GM23338 (cell line): ENCODE results near the gene PRKAR1B. TPM values are rescaled to one million over a fixed set of nuclear protein-coding genes. Genes with fewer than 3 reads are reported as not detected.

ENCODE experiments used
- ATAC-seq: fragments of 200-7000 bp; cut with Tn5 transposase; 3 replicates; pipeline ENCODE4 v1.9.1; 2020
- DNase-seq: peaks from one replicate; pipeline ENCODE4 v3.0.0-alpha.2; 2015; ENCODE audit warnings: low spot score
- H2AFZ ChIP-seq: fragments of 200-600 bp; sonication (generic); 2 replicates; pipeline ENCODE4 v1.8.0; 2016; ENCODE audit warnings: antibody characterized with exemption, mild to moderate bottlenecking, moderate library complexity
- H3F3A ChIP-seq: fragments of 200-600 bp; sonication (generic); replicated peaks from 2 replicates; pipeline ENCODE4 v1.8.0; 2017; ENCODE audit warnings: antibody characterized with exemption, mixed run types, low read depth
- H3K27ac ChIP-seq: fragments of 200-600 bp; sonication (generic); 2 replicates; pipeline ENCODE4 v1.6.1; 2016; ENCODE audit warnings: low read depth
- H3K27me3 ChIP-seq: fragments of 200-600 bp; sonication (generic); 2 replicates; pipeline ENCODE4 v1.8.0; 2016; ENCODE audit warnings: mild to moderate bottlenecking, mixed run types, moderate library complexity; ENCODE audit not compliant: insufficient read depth
- H3K36me3 ChIP-seq: fragments of 200-600 bp; sonication (generic); 2 replicates; pipeline ENCODE4 v1.8.0; 2016; ENCODE audit warnings: mild to moderate bottlenecking; ENCODE audit not compliant: insufficient read depth
- H3K4me1 ChIP-seq: fragments of 200-600 bp; sonication (generic); 2 replicates; pipeline ENCODE4 v1.8.0; 2016; ENCODE audit warnings: mild to moderate bottlenecking, moderate library complexity; ENCODE audit not compliant: insufficient read depth
- H3K4me2 ChIP-seq: fragments of 200-600 bp; sonication (generic); 2 replicates; pipeline ENCODE4 v1.7.1; 2017; ENCODE audit warnings: mixed run types
- H3K4me3 ChIP-seq: fragments of 200-600 bp; sonication (generic); 2 replicates; pipeline ENCODE4 v1.6.1; 2016; ENCODE audit warnings: mixed run types
- H3K79me2 ChIP-seq: fragments of 200-600 bp; sonication (generic); replicated peaks from 2 replicates; pipeline ENCODE4 v1.8.0; 2017; ENCODE audit warnings: mild to moderate bottlenecking; ENCODE audit not compliant: insufficient read depth
- H3K9me2 ChIP-seq: fragments of 200-600 bp; sonication (generic); 2 replicates; pipeline ENCODE4 v1.8.0; 2017; ENCODE audit not compliant: insufficient read depth
- H4K20me1 ChIP-seq: fragments of 200-600 bp; sonication (generic); replicated peaks from 2 replicates; pipeline ENCODE4 v1.8.0; 2017; ENCODE audit warnings: mild to moderate bottlenecking; ENCODE audit not compliant: insufficient read depth
- H3K27ac Mint-ChIP-seq: 2 replicates; pipeline ENCODE4 v1.8.0; 2020; ENCODE audit warnings: inconsistent platforms, mild to moderate bottlenecking, moderate library complexity, mixed read lengths
- H3K27me3 Mint-ChIP-seq: 3 replicates; pipeline ENCODE4 v1.8.0; 2022; ENCODE audit warnings: low read depth, mild to moderate bottlenecking, moderate library complexity, mixed read lengths, inconsistent platforms; ENCODE audit not compliant: insufficient read depth, poor library complexity
- H3K36me3 Mint-ChIP-seq: 3 replicates; pipeline ENCODE4 v1.8.0; 2021; ENCODE audit warnings: low read depth, mild to moderate bottlenecking, inconsistent platforms, moderate library complexity, mixed read lengths
- H3K4me1 Mint-ChIP-seq: 3 replicates; pipeline ENCODE4 v1.8.0; 2020; ENCODE audit warnings: mild to moderate bottlenecking, inconsistent platforms, mixed read lengths
- H3K4me3 Mint-ChIP-seq: 3 replicates; pipeline ENCODE4 v1.8.0; 2021; ENCODE audit warnings: moderate library complexity, mild to moderate bottlenecking, inconsistent platforms, mixed read lengths
- H3K9me3 Mint-ChIP-seq: 3 replicates; pipeline ENCODE4 v1.8.0; 2020; ENCODE audit warnings: moderate library complexity, mild to moderate bottlenecking, inconsistent platforms, mixed read lengths
- CREB1 ChIP-seq: fragments of 250-450 bp; sonication (Bioruptor Pico); IDR thresholded peaks from 2 replicates; pipeline ENCODE4 v1.5.0; 2020; ENCODE audit warnings: low read depth, mild to moderate bottlenecking, moderate library complexity
- EZH2 ChIP-seq: fragments of 200-600 bp; sonication (generic); IDR thresholded peaks from one replicate; pipeline ENCODE4 v1.8.0; 2017; ENCODE audit warnings: antibody characterized with exemption, mild to moderate bottlenecking, low read depth; ENCODE audit not compliant: unreplicated experiment
- EZH2phosphoT487 ChIP-seq: fragments of 200-600 bp; sonication (generic); IDR thresholded peaks from one replicate; pipeline ENCODE4 v1.8.1; 2018; ENCODE audit warnings: antibody characterized with exemption; ENCODE audit not compliant: unreplicated experiment
- polyA plus RNA-seq: library from polyadenylated mRNA; unstranded; fragments of >200 nt; fragmentation: Nextera tagmentation; extraction: Ambion mirVana; gene quantifications from 2 replicates; pipeline ENCODE4 v1.2.1, GENCODE V29; 2016
- total RNA-seq: library from RNA; depleted of rRNA; stranded (reverse); fragments of >200 nt; shearing (Covaris generic); gene quantifications from 2 replicates; pipeline ENCODE4 v1.2.3, GENCODE V29; 2014
- TF ChIP-seq, protein P1 (sequence below): fragments of 250-450 bp; sonication (Bioruptor Pico); IDR thresholded peaks from 2 replicates; pipeline ENCODE4 v1.5.0; 2020; ENCODE audit warnings: mild to moderate bottlenecking, moderate library complexity
- TF ChIP-seq, protein P2 (sequence below), 2 experiments: fragments of 200-600 bp in 1 of 2; sonication (generic) in 1 of 2; conservative IDR thresholded peaks; 2 replicates each; pipeline versions ENCODE4 v1.5.1 to v1.6.1; 2016 to 2017; ENCODE audit warnings: antibody characterized with exemption in 2 of 2, low read depth in 2 of 2, mild to moderate bottlenecking in 2 of 2, moderate library complexity in 1 of 2
- TF ChIP-seq, protein P3 (sequence below): IDR thresholded peaks from 2 replicates; pipeline ENCODE4 v1.6.1; 2016; ENCODE audit warnings: antibody characterized with exemption

The PRKAR1B gene
- total and polyA plus RNA-seq, 2 experiments from 2014 or later, result 35.7 to 36.7 TPM

DNA sequence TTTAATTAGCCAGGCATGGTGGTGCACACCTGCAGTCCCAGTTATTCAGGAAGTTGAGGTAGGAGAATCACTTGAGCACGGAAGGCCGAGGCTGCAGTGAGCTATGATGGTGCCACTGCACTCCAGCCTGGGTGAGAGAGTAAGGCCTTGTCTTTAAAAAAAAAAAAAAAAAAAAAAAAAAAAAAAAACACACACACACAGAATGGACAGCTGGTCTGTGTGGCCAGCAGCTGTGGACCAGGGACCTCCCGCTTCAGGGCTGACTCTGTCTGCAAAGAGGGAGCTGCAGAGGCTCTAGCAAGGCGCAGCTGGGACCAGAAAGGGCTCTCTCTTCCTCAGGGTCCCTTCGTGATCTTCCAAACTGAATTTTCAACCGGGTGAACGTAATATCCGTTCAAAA is 54.2 kb downstream of the PRKAR1B start (continued):
- TF ChIP-seq, protein P1, sequence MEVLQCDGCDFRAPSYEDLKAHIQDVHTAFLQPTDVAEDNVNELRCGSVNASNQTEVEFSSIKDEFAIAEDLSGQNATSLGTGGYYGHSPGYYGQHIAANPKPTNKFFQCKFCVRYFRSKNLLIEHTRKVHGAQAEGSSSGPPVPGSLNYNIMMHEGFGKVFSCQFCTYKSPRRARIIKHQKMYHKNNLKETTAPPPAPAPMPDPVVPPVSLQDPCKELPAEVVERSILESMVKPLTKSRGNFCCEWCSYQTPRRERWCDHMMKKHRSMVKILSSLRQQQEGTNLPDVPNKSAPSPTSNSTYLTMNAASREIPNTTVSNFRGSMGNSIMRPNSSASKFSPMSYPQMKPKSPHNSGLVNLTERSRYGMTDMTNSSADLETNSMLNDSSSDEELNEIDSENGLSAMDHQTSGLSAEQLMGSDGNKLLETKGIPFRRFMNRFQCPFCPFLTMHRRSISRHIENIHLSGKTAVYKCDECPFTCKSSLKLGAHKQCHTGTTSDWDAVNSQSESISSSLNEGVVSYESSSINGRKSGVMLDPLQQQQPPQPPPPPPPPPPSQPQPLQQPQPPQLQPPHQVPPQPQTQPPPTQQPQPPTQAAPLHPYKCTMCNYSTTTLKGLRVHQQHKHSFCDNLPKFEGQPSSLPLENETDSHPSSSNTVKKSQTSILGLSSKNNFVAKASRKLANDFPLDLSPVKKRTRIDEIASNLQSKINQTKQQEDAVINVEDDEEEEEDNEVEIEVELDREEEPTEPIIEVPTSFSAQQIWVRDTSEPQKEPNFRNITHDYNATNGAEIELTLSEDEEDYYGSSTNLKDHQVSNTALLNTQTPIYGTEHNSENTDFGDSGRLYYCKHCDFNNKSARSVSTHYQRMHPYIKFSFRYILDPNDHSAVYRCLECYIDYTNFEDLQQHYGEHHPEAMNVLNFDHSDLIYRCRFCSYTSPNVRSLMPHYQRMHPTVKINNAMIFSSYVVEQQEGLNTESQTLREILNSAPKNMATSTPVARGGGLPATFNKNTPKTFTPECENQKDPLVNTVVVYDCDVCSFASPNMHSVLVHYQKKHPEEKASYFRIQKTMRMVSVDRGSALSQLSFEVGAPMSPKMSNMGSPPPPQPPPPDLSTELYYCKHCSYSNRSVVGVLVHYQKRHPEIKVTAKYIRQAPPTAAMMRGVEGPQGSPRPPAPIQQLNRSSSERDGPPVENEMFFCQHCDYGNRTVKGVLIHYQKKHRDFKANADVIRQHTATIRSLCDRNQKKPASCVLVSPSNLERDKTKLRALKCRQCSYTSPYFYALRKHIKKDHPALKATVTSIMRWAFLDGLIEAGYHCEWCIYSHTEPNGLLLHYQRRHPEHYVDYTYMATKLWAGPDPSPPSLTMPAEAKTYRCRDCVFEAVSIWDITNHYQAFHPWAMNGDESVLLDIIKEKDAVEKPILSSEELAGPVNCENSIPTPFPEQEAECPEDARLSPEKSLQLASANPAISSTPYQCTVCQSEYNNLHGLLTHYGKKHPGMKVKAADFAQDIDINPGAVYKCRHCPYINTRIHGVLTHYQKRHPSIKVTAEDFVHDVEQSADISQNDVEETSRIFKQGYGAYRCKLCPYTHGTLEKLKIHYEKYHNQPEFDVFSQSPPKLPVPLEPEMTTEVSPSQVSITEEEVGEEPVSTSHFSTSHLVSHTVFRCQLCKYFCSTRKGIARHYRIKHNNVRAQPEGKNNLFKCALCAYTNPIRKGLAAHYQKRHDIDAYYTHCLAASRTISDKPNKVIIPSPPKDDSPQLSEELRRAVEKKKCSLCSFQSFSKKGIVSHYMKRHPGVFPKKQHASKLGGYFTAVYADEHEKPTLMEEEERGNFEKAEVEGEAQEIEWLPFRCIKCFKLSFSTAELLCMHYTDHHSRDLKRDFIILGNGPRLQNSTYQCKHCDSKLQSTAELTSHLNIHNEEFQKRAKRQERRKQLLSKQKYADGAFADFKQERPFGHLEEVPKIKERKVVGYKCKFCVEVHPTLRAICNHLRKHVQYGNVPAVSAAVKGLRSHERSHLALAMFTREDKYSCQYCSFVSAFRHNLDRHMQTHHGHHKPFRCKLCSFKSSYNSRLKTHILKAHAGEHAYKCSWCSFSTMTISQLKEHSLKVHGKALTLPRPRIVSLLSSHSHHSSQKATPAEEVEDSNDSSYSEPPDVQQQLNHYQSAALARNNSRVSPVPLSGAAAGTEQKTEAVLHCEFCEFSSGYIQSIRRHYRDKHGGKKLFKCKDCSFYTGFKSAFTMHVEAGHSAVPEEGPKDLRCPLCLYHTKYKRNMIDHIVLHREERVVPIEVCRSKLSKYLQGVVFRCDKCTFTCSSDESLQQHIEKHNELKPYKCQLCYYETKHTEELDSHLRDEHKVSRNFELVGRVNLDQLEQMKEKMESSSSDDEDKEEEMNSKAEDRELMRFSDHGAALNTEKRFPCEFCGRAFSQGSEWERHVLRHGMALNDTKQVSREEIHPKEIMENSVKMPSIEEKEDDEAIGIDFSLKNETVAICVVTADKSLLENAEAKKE (CRISPR knock-in tag), result no peak
- TF ChIP-seq, protein P2, sequence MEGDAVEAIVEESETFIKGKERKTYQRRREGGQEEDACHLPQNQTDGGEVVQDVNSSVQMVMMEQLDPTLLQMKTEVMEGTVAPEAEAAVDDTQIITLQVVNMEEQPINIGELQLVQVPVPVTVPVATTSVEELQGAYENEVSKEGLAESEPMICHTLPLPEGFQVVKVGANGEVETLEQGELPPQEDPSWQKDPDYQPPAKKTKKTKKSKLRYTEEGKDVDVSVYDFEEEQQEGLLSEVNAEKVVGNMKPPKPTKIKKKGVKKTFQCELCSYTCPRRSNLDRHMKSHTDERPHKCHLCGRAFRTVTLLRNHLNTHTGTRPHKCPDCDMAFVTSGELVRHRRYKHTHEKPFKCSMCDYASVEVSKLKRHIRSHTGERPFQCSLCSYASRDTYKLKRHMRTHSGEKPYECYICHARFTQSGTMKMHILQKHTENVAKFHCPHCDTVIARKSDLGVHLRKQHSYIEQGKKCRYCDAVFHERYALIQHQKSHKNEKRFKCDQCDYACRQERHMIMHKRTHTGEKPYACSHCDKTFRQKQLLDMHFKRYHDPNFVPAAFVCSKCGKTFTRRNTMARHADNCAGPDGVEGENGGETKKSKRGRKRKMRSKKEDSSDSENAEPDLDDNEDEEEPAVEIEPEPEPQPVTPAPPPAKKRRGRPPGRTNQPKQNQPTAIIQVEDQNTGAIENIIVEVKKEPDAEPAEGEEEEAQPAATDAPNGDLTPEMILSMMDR (conservative IDR thresholded peaks at IDR 0.05; ENCODE audit: low read depth in 2 of 2), result no peak
- no peak for TF ChIP-seq CREB1 (CRISPR knock-in tag)
- TF ChIP-seq, protein P3, sequence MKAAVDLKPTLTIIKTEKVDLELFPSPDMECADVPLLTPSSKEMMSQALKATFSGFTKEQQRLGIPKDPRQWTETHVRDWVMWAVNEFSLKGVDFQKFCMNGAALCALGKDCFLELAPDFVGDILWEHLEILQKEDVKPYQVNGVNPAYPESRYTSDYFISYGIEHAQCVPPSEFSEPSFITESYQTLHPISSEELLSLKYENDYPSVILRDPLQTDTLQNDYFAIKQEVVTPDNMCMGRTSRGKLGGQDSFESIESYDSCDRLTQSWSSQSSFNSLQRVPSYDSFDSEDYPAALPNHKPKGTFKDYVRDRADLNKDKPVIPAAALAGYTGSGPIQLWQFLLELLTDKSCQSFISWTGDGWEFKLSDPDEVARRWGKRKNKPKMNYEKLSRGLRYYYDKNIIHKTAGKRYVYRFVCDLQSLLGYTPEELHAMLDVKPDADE, result no peak

DNA sequence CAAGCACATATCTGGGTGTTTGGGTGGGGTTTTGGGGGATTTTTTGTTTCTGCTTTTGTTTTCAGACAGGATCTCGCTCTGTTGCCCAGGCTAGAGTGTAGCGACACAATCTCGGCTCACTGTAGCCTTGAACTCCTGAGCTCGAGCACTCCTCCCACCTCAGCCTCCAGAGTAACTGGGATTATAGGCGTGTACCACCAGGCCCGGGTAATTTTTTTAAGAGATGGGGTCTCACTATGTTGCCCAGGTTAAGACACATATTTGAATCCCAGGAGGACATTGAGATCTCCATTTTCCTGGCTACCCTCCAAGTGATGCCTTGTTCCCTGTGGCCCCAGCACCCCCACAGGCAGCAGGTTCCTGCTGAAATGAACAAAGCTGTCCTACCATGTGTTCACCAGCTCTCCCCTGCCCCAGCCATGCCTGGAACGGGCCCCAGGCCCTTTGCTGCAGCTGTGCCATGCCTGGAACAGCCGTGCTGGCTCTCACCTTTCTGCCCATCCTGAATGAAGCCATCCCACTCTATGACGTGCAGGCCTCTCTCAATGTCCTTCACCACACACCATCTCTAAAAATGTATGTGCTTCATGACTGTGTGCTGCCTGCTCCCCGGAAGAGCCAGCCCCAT is 55.6 kb downstream of the PRKAR1B start:
- Histone ChIP-seq H3K4me1 (no peaks in the 10 kb centered on the region), H3K4me3 (no peak overlapping the region), H4K20me1 (peaks cover 2% of the 10 kb centered on the region; the same call in 1 of the 2 replicates), H2AFZ (no peak overlapping the region), H3F3A (peaks cover 6% of the 10 kb centered on the region; the same call in 1 of the 2 replicates), H3K4me2 (no peak overlapping the region), H3K36me3 (0 out of 2 replicates have a peak, but pooled peaks cover 8% of the 10 kb centered on the region), H3K27ac (no peak overlapping the region), H3K27me3 (no peaks in the 10 kb centered on the region), H3K79me2 (peaks cover 10% of the 10 kb centered on the region; the same call in 1 of the 2 replicates), H3K9me2 (0 out of 2 replicates have a peak, but pooled peaks cover 2% of the 10 kb centered on the region)
- H3K4me1 Mint-ChIP-seq, result no peaks in the 10 kb centered on the region
- H3K36me3 Mint-ChIP-seq, result peaks cover 57% of the 10 kb centered on the region
- ATAC-seq, result no peak
- H3K27ac Mint-ChIP-seq, result no peak overlapping the region
- H3K4me3 Mint-ChIP-seq, result no peak overlapping the region
- no peak for DNase-seq
- peaks cover 8% of the 10 kb centered on the region for H3K27me3 Mint-ChIP-seq
- H3K9me3 Mint-ChIP-seq, result peaks cover 19% of the 10 kb centered on the region
- TF ChIP-seq EZH2 (no peak), EZH2phosphoT487 (no peak)
